Suprapubic skin (tissue), 4 donors: ENCODE data around the gene SOX6. TPM values are rescaled to one million over a fixed set of nuclear protein-coding genes. Genes with fewer than 3 reads are reported as not detected.
A peak's percentile ranks its signal among the peaks of the same experiment; 100 is the strongest.

ENCODE experiments used
- DNase-seq, 2 donors: peaks; one replicate each; pipeline ENCODE4 v3.0.0-alpha.2; 2019; ENCODE audit warnings: low spot score in 2 of 2
- H3K27ac ChIP-seq: fragments of 200-600 bp; sonication (generic); one replicate; pipeline ENCODE4 v1.5.1; 2019
- H3K27me3 ChIP-seq: fragments of 200-600 bp; sonication (generic); one replicate; pipeline ENCODE4 v1.5.1; 2019
- H3K36me3 ChIP-seq: fragments of 200-600 bp; sonication (generic); one replicate; pipeline ENCODE4 v1.5.1; 2019
- H3K4me1 ChIP-seq: fragments of 200-600 bp; sonication (generic); one replicate; pipeline ENCODE4 v1.5.1; 2019
- H3K4me3 ChIP-seq: fragments of 200-600 bp; sonication (generic); one replicate; pipeline ENCODE4 v1.5.1; 2019; ENCODE audit warnings: mild to moderate bottlenecking
- H3K9me3 ChIP-seq: fragments of 200-600 bp; sonication (generic); one replicate; pipeline ENCODE4 v1.5.1; 2019
- CTCF ChIP-seq, 2 donors: fragments of 200-600 bp in 1 of 2; fragments of 450-650 bp in 1 of 2; sonication (generic) in 1 of 2; IDR thresholded peaks; one replicate each; pipeline ENCODE4 v1.5.1; 2016 to 2019; ENCODE audit warnings: antibody characterized with exemption in 2 of 2, mild to moderate bottlenecking in 1 of 2, moderate library complexity in 1 of 2
- EP300 ChIP-seq: sonication (generic); formaldehyde crosslinking; IDR thresholded peaks from one replicate; pipeline ENCODE4 v1.6.1; 2017; ENCODE audit warnings: antibody characterized with exemption
- POLR2A ChIP-seq, 2 donors: fragments of 450-650 bp; IDR thresholded peaks; one replicate each; pipeline ENCODE4 v1.6.1; 2017; ENCODE audit warnings: antibody characterized with exemption in 2 of 2, mild to moderate bottlenecking in 2 of 2, moderate library complexity in 2 of 2
- POLR2AphosphoS5 ChIP-seq, 3 donors: sonication (generic); formaldehyde crosslinking; IDR thresholded peaks; one replicate each; pipeline ENCODE4 v1.6.1; 2017; ENCODE audit warnings: antibody characterized with exemption in 3 of 3
- WGBS: methylation state at CpG from one replicate; pipeline ENCODE4 v1.1.5; 2018; 5-methylcytosine and 5-hydroxymethylcytosine counted together
- total RNA-seq, 4 donors: library from RNA; depleted of rRNA; stranded (reverse); fragments of >200 nt; gene quantifications; one replicate each; pipeline ENCODE4 v1.1.0, GENCODE V29; 2016

The SOX6 gene
- total RNA-seq, 4 donors from 2014 or later = 12.1 to 32.0 (median 23.8) TPM

- H3K4me1 ChIP-seq = no peaks in the 10 kb centered on the region
- TF ChIP-seq EP300 (no peak), POLR2AphosphoS5 (IDR thresholded peaks at IDR 0.05) (no peak), CTCF (IDR thresholded peaks at IDR 0.05) (no peak), POLR2A (IDR thresholded peaks at IDR 0.05) (no peak)
- 72% methylated on average over 2 of the region's 2 CpGs for WGBS
- H3K9me3 ChIP-seq = no peaks in the 10 kb centered on the region
- no peak overlapping the region for H3K4me3 ChIP-seq
- DNase-seq = no peak
- H3K27me3 ChIP-seq = no peaks in the 10 kb centered on the region
- H3K27ac ChIP-seq = no peak overlapping the region
- no peaks in the 10 kb centered on the region for H3K36me3 ChIP-seq
Observed at GRCh38 chr11:16242806-16243205, 113.5 kb downstream of the SOX6 start.

GRCh38 chr11:16240687-16241086 lies 115.7 kb downstream of the SOX6 start:
- Histone ChIP-seq H3K27me3 (no peaks in the 10 kb centered on the region), H3K4me1 (no peaks in the 10 kb centered on the region), H3K27ac (no peak overlapping the region), H3K9me3 (no peaks in the 10 kb centered on the region), H3K36me3 (no peaks in the 10 kb centered on the region), H3K4me3 (no peak overlapping the region)
- DNase-seq = no peak
- TF ChIP-seq EP300 = no peak
- TF ChIP-seq CTCF (IDR thresholded peaks at IDR 0.05) = no peak
- no peak for TF ChIP-seq POLR2AphosphoS5 (IDR thresholded peaks at IDR 0.05)
- no peak for TF ChIP-seq POLR2A (IDR thresholded peaks at IDR 0.05)
- WGBS = 87% methylated on average over 1 of the region's 1 CpG

- TF ChIP-seq POLR2A (IDR thresholded peaks at IDR 0.05) = no peak
- no peak for TF ChIP-seq EP300
- TF ChIP-seq CTCF (IDR thresholded peaks at IDR 0.05) = no peak
- Histone ChIP-seq H3K36me3 (no peaks in the 10 kb centered on the region), H3K9me3 (no peaks in the 10 kb centered on the region), H3K4me3 (no peak overlapping the region), H3K27ac (no peak overlapping the region), H3K27me3 (no peaks in the 10 kb centered on the region), H3K4me1 (no peaks in the 10 kb centered on the region)
- WGBS = 37% methylated on average over 7 of the region's 7 CpGs
- no peak for DNase-seq
Observed at GRCh38 chr11:16239141-16240105, 116.9 kb downstream of the SOX6 start.

- Histone ChIP-seq H3K36me3 (no peaks in the 10 kb centered on the region), H3K27me3 (no peaks in the 10 kb centered on the region), H3K4me3 (no peak overlapping the region), H3K9me3 (no peaks in the 10 kb centered on the region), H3K27ac (no peak overlapping the region), H3K4me1 (no peaks in the 10 kb centered on the region)
- 65% methylated on average over 3 of the region's 3 CpGs for WGBS
- peak in 1 of 2 donors; percentile 62 for DNase-seq
- TF ChIP-seq CTCF (IDR thresholded peaks at IDR 0.05) (no peak), EP300 (no peak), POLR2AphosphoS5 (IDR thresholded peaks at IDR 0.05) (no peak), POLR2A (IDR thresholded peaks at IDR 0.05) (no peak)
Observed at GRCh38 chr11:16226245-16226644, 130.1 kb downstream of the SOX6 start.

GRCh38 chr11:16225623-16226022 lies 130.7 kb downstream of the SOX6 start:
- no peaks in the 10 kb centered on the region for H3K27me3 ChIP-seq
- H3K27ac ChIP-seq = no peak overlapping the region
- TF ChIP-seq CTCF (IDR thresholded peaks at IDR 0.05) (no peak), POLR2AphosphoS5 (IDR thresholded peaks at IDR 0.05) (no peak), POLR2A (IDR thresholded peaks at IDR 0.05) (no peak), EP300 (no peak)
- no peaks in the 10 kb centered on the region for H3K9me3 ChIP-seq
- no peak for DNase-seq
- no peaks in the 10 kb centered on the region for H3K36me3 ChIP-seq
- H3K4me3 ChIP-seq = no peak overlapping the region
- 54% methylated on average over 1 of the region's 1 CpG for WGBS
- no peaks in the 10 kb centered on the region for H3K4me1 ChIP-seq
